Measurements from ENCODE around the gene C19orf12.

GRCh38 chr19:29753934-29754305, 38.9 kb upstream of the C19orf12 start:
- TF ChIP-seq POLR2A (IDR thresholded peaks at IDR 0.05; ENCODE audit: low read depth, low read length) (no peak), POLR2AphosphoS5 (IDR thresholded peaks at IDR 0.05; ENCODE audit: low read depth, low read length) (no peak), TAF1 (IDR thresholded peaks at IDR 0.05; ENCODE audit: low read depth, low read length) (no peak), PAX5 (IDR thresholded peaks at IDR 0.05; ENCODE audit: insufficient read depth, low read length, severe bottlenecking) (no peak), SPI1 (IDR thresholded peaks at IDR 0.05; ENCODE audit: low read depth, low read length) (no peak)

All from GM12891 (cell line).